ENCODE data around the gene JAZF1. TPM values are rescaled to one million over a fixed set of nuclear protein-coding genes. Genes with fewer than 3 reads are reported as not detected.

JAZF1 gene
- total and polyA plus RNA-seq, 2 donors (not counting 1 experiment from before 2014, with no cell fraction given): 14.0 to 38.6 TPM

- H3K9me3 ChIP-seq (ENCODE audit: control extremely low read depth in 1 of 3, control insufficient read depth in 2 of 3, insufficient read depth in 1 of 3, low read length in 2 of 3): peaks cover 0 to 3% (median 0%) of the 10 kb centered on the region in 3 donors
- Mint-ChIP-seq H3K9me3 (ENCODE audit: insufficient read depth) (peaks cover 4% of the 10 kb centered on the region), H3K27me3 (no peaks in the 10 kb centered on the region), H3K4me1 (peaks cover 27% of the 10 kb centered on the region), H3K4me3 (no peak overlapping the region), H3K27ac (peak overlapping the region; percentile 54)
- peaks cover 6 to 7% of the 10 kb centered on the region in 2 experiments for H3K36me3 ChIP-seq (replicated peaks in 1 of 2; ENCODE audit: control extremely low read depth in 1 of 2, control insufficient read depth in 1 of 2, extremely low read depth in 1 of 2, insufficient read depth in 2 of 2, low read length in 1 of 2)
- ChIA-PET CTCF (no interaction called here), POLR2A (no interaction called here)
- H4K20me1 ChIP-seq (ENCODE audit: control insufficient read depth, insufficient read depth, low read length, poor library complexity, severe bottlenecking): peaks cover 43% of the 10 kb centered on the region
- H3K79me2 ChIP-seq (ENCODE audit: control insufficient read depth, insufficient read depth, low read length): peaks cover 58% of the 10 kb centered on the region
- H3K27me3 ChIP-seq (replicated peaks in 1 of 4; ENCODE audit: control extremely low read depth in 1 of 4, control insufficient read depth in 3 of 4, insufficient read depth in 4 of 4, low read length in 3 of 4): no peaks in the 10 kb centered on the region
- H3K4me2 ChIP-seq (replicated peaks; ENCODE audit: low read depth, low read length, poor library complexity, severe bottlenecking): no peak overlapping the region
- H3K27ac ChIP-seq (ENCODE audit: low read length in 2 of 2): no peak overlapping the region
- no peak overlapping the region for H3K9ac ChIP-seq (ENCODE audit: low read length)
- 100% methylated on average over 2 of the region's 8 CpGs for WGBS (ENCODE audit: insufficient coverage)
- H3K4me1 ChIP-seq (ENCODE audit: control insufficient read depth in 2 of 2, insufficient read depth in 2 of 2, low read length in 2 of 2): no peaks in the 10 kb centered on the region
- no peak for ATAC-seq (ENCODE audit: low read depth)
- TF ChIP-seq EZH2 (IDR thresholded peaks at IDR 0.05; ENCODE audit: borderline replicate concordance, insufficient read depth, low read depth, low read length, poor library complexity, severe bottlenecking) (no peak), CTCF (IDR thresholded peaks at IDR 0.05) (no peak)
- no peak overlapping the region for H3K4me3 ChIP-seq (ENCODE audit: control extremely low read depth in 1 of 5, extremely low read depth in 1 of 5, insufficient read depth in 1 of 5, low read depth in 2 of 5, low read length in 4 of 5)
- H2AFZ ChIP-seq (ENCODE audit: insufficient read depth, low read depth, low read length, poor library complexity, severe bottlenecking): no peak overlapping the region
- no peak for DNase-seq
- intact Hi-C loops (cut with micrococcal nuclease): no loop called here
Measured at GRCh38 chr7:27992755-27993493, 187.7 kb downstream of the JAZF1 start.

- no peak overlapping the region for H3K9ac ChIP-seq (ENCODE audit: low read length)
- H3K9me3 ChIP-seq (ENCODE audit: control extremely low read depth in 1 of 3, control insufficient read depth in 2 of 3, insufficient read depth in 1 of 3, low read length in 2 of 3): peaks cover 0 to 6% (median 0%) of the 10 kb centered on the region in 3 donors
- ATAC-seq (ENCODE audit: low read depth): no peak
- ChIA-PET CTCF (no interaction called here), POLR2A (no interaction called here)
- peaks cover 35% of the 10 kb centered on the region for H4K20me1 ChIP-seq (ENCODE audit: control insufficient read depth, insufficient read depth, low read length, poor library complexity, severe bottlenecking)
- H3K27me3 ChIP-seq (replicated peaks in 1 of 4; ENCODE audit: control extremely low read depth in 1 of 4, control insufficient read depth in 3 of 4, insufficient read depth in 4 of 4, low read length in 3 of 4): no peaks in the 10 kb centered on the region
- H3K27me3 Mint-ChIP-seq: no peaks in the 10 kb centered on the region
- H3K36me3 ChIP-seq (replicated peaks in 1 of 2; ENCODE audit: control extremely low read depth in 1 of 2, control insufficient read depth in 1 of 2, extremely low read depth in 1 of 2, insufficient read depth in 2 of 2, low read length in 1 of 2): peaks cover 6 to 7% of the 10 kb centered on the region in 2 experiments
- H3K27ac ChIP-seq (ENCODE audit: low read length in 2 of 2): no peak overlapping the region
- H3K4me3 Mint-ChIP-seq: no peak overlapping the region
- WGBS (ENCODE audit: insufficient coverage): no CpG with 5 or more reads among the region's 4 CpGs
- peaks cover 50% of the 10 kb centered on the region for H3K79me2 ChIP-seq (ENCODE audit: control insufficient read depth, insufficient read depth, low read length)
- peaks cover 24% of the 10 kb centered on the region for H3K4me1 Mint-ChIP-seq
- no peak overlapping the region for H3K4me3 ChIP-seq (ENCODE audit: control extremely low read depth in 1 of 5, extremely low read depth in 1 of 5, insufficient read depth in 1 of 5, low read depth in 2 of 5, low read length in 4 of 5)
- H3K9me3 Mint-ChIP-seq (ENCODE audit: insufficient read depth): peaks cover 4% of the 10 kb centered on the region
- intact Hi-C loops (cut with micrococcal nuclease): no loop called here
- no peaks in the 10 kb centered on the region for H3K4me1 ChIP-seq (ENCODE audit: control insufficient read depth in 2 of 2, insufficient read depth in 2 of 2, low read length in 2 of 2)
- no peak for TF ChIP-seq EZH2 (IDR thresholded peaks at IDR 0.05; ENCODE audit: borderline replicate concordance, insufficient read depth, low read depth, low read length, poor library complexity, severe bottlenecking)
- TF ChIP-seq CTCF (IDR thresholded peaks at IDR 0.05): no peak
- no peak overlapping the region for H3K4me2 ChIP-seq (replicated peaks; ENCODE audit: low read depth, low read length, poor library complexity, severe bottlenecking)
- H3K27ac Mint-ChIP-seq: no peak overlapping the region
- no peak overlapping the region for H2AFZ ChIP-seq (ENCODE audit: insufficient read depth, low read depth, low read length, poor library complexity, severe bottlenecking)
- DNase-seq: no peak
Measured at GRCh38 chr7:27992097-27992496, 188.5 kb downstream of the JAZF1 start.

Data from B cell (primary cell).